Naive B cell (primary cell): ENCODE measurements around the gene CD164L2. TPM values are rescaled to one million over a fixed set of nuclear protein-coding genes. Genes with fewer than 3 reads are reported as not detected.
A peak's percentile ranks its signal among the peaks of the same experiment; 100 is the strongest.

ENCODE experiments used
- ATAC-seq, 2 donors: fragments of 150-1000 bp; cut with Tn5 transposase; 2 replicates each; pipeline ENCODE4 v1.10.0; 2021; ENCODE audit warnings: low read depth in 2 of 2, mild to moderate bottlenecking in 2 of 2, moderate library complexity in 2 of 2
- DNase-seq: peaks from one replicate; pipeline ENCODE4 v3.0.0; 2022
- H3K27ac Mint-ChIP-seq, 6 donors: one replicate each; pipeline ENCODE4 v1.8.0; 2020 to 2022; ENCODE audit warnings: mild to moderate bottlenecking in 6 of 6, mixed read lengths in 6 of 6, moderate library complexity in 5 of 6, inconsistent platforms in 2 of 6
- H3K27me3 Mint-ChIP-seq, 3 donors: one replicate each; pipeline ENCODE4 v1.8.0; 2021 to 2022; ENCODE audit warnings: mixed read lengths in 3 of 3, mild to moderate bottlenecking in 1 of 3
- H3K36me3 Mint-ChIP-seq, 2 donors: one replicate each; pipeline ENCODE4 v1.8.0; 2020 to 2022; ENCODE audit warnings: mixed read lengths in 2 of 2, inconsistent platforms in 1 of 2, mild to moderate bottlenecking in 1 of 2
- H3K4me1 Mint-ChIP-seq, 3 donors: one replicate each; pipeline ENCODE4 v1.8.0; 2020 to 2022; ENCODE audit warnings: mixed read lengths in 3 of 3, inconsistent platforms in 1 of 3, mild to moderate bottlenecking in 1 of 3, moderate library complexity in 1 of 3
- H3K4me3 Mint-ChIP-seq, 8 donors: one replicate each; pipeline ENCODE4 v1.8.0; 2020 to 2022; ENCODE audit warnings: mild to moderate bottlenecking in 8 of 8, mixed read lengths in 8 of 8, moderate library complexity in 8 of 8, inconsistent platforms in 2 of 8
- H3K9me3 Mint-ChIP-seq, 7 donors: one replicate each; pipeline ENCODE4 v1.8.0; 2020 to 2022; ENCODE audit warnings: mixed read lengths in 7 of 7, mild to moderate bottlenecking in 5 of 7, inconsistent platforms in 2 of 7, moderate library complexity in 1 of 7
- polyA plus RNA-seq, 6 donors: library from polyadenylated mRNA; unstranded; fragments of 300-500 nt; fragmentation: Illumina TruSeq; gene quantifications; one replicate each; pipeline ENCODE4 v1.2.3, GENCODE V29; 2021; ENCODE audit warnings: low read depth in 6 of 6

The CD164L2 gene
- polyA plus RNA-seq, 6 donors from 2014 or later: not detected

- ATAC-seq (no peak), DNase-seq (no peak)
- no peaks in the 10 kb centered on the region for H3K36me3 Mint-ChIP-seq
- no peaks in the 10 kb centered on the region for H3K9me3 Mint-ChIP-seq
- H3K27me3 Mint-ChIP-seq: no peaks in the 10 kb centered on the region
- H3K27ac Mint-ChIP-seq: no peak overlapping the region
- no peak overlapping the region for H3K4me3 Mint-ChIP-seq
- H3K4me1 Mint-ChIP-seq: peaks cover 31 to 53% (median 44%) of the 10 kb centered on the region in 3 donors
These were observed 17.8 kb upstream of the CD164L2 start for GRCh38 chr1:27400963-27401341.

- Mint-ChIP-seq H3K27ac (peak overlapping the region in 2 of 6 donors; percentile 56 to 69), H3K36me3 (no peaks in the 10 kb centered on the region), H3K9me3 (no peaks in the 10 kb centered on the region), H3K27me3 (no peaks in the 10 kb centered on the region), H3K4me3 (peak overlapping the region in 1 of 8 donors; percentile 29), H3K4me1 (peaks cover 32 to 50% (median 44%) of the 10 kb centered on the region in 3 donors)
- DNase-seq (no peak), ATAC-seq (no peak)
These were observed 17.2 kb upstream of the CD164L2 start for GRCh38 chr1:27400082-27400962.

GRCh38 chr1:27399251-27400025 lies 16.3 kb upstream of the CD164L2 start:
- Mint-ChIP-seq H3K9me3 (no peaks in the 10 kb centered on the region), H3K4me1 (peaks cover 41 to 53% (median 49%) of the 10 kb centered on the region in 3 donors), H3K36me3 (no peaks in the 10 kb centered on the region), H3K27ac (peak overlapping the region in 2 of 6 donors; percentile 66 to 77), H3K4me3 (no peak overlapping the region), H3K27me3 (no peaks in the 10 kb centered on the region)
- DNase-seq (no peak), ATAC-seq (no peak)

GRCh38 chr1:27398405-27399149 lies 15.4 kb upstream of the CD164L2 start:
- H3K4me3 Mint-ChIP-seq: no peak overlapping the region
- ATAC-seq: no peak
- no peaks in the 10 kb centered on the region for H3K27me3 Mint-ChIP-seq
- H3K27ac Mint-ChIP-seq: peak overlapping the region in 3 of 6 donors; percentile 65 to 88 (median 66)
- no peak for DNase-seq
- peaks cover 34 to 44% (median 41%) of the 10 kb centered on the region in 3 donors for H3K4me1 Mint-ChIP-seq
- no peaks in the 10 kb centered on the region for H3K36me3 Mint-ChIP-seq
- H3K9me3 Mint-ChIP-seq: no peaks in the 10 kb centered on the region

- DNase-seq (no peak), ATAC-seq (no peak)
- Mint-ChIP-seq H3K4me3 (no peak overlapping the region), H3K9me3 (no peaks in the 10 kb centered on the region), H3K27me3 (no peaks in the 10 kb centered on the region), H3K4me1 (peaks cover 26 to 37% (median 36%) of the 10 kb centered on the region in 3 donors), H3K27ac (peak overlapping the region in 1 of 6 donors; percentile 56), H3K36me3 (no peaks in the 10 kb centered on the region)
These were observed 14.6 kb upstream of the CD164L2 start for GRCh38 chr1:27397749-27398148.

GRCh38 chr1:27397110-27397509 lies 14.0 kb upstream of the CD164L2 start:
- Mint-ChIP-seq H3K4me3 (no peak overlapping the region), H3K27me3 (peaks cover 0 to 3% (median 0%) of the 10 kb centered on the region in 3 donors), H3K9me3 (no peaks in the 10 kb centered on the region), H3K4me1 (peaks cover 27 to 34% (median 33%) of the 10 kb centered on the region in 3 donors), H3K36me3 (no peaks in the 10 kb centered on the region), H3K27ac (peak overlapping the region in 3 of 6 donors; percentile 28 to 90 (median 69))
- ATAC-seq: no peak
- no peak for DNase-seq

- H3K4me1 Mint-ChIP-seq: peaks cover 23 to 32% (median 29%) of the 10 kb centered on the region in 3 donors
- ATAC-seq (peak; percentile 41 to 54), DNase-seq (peak; percentile 85)
- H3K9me3 Mint-ChIP-seq: no peaks in the 10 kb centered on the region
- H3K36me3 Mint-ChIP-seq: no peaks in the 10 kb centered on the region
- H3K4me3 Mint-ChIP-seq: peak overlapping the region in 2 of 8 donors; percentile 25 to 62
- peak overlapping the region in 5 of 6 donors; percentile 44 to 91 (median 81) for H3K27ac Mint-ChIP-seq
- H3K27me3 Mint-ChIP-seq: peaks cover 0 to 5% (median 0%) of the 10 kb centered on the region in 3 donors
These were observed 12.5 kb upstream of the CD164L2 start for GRCh38 chr1:27395441-27396195.

GRCh38 chr1:27394925-27395324 lies 11.8 kb upstream of the CD164L2 start:
- peak overlapping the region in 4 of 6 donors; percentile 53 to 89 (median 80) for H3K27ac Mint-ChIP-seq
- peaks cover 23 to 32% (median 29%) of the 10 kb centered on the region in 3 donors for H3K4me1 Mint-ChIP-seq
- no peaks in the 10 kb centered on the region for H3K9me3 Mint-ChIP-seq
- H3K4me3 Mint-ChIP-seq: peak overlapping the region in 4 of 8 donors; percentile 7 to 65 (median 42)
- peaks cover 0 to 5% (median 0%) of the 10 kb centered on the region in 3 donors for H3K27me3 Mint-ChIP-seq
- DNase-seq (no peak), ATAC-seq (no peak)
- H3K36me3 Mint-ChIP-seq: no peaks in the 10 kb centered on the region

GRCh38 chr1:27394282-27394658 lies 11.1 kb upstream of the CD164L2 start:
- DNase-seq: no peak
- Mint-ChIP-seq H3K27ac (peak overlapping the region in 3 of 6 donors; percentile 79 to 89 (median 86)), H3K4me3 (peak overlapping the region in 4 of 8 donors; percentile 9 to 65 (median 46)), H3K36me3 (no peaks in the 10 kb centered on the region), H3K9me3 (no peaks in the 10 kb centered on the region), H3K4me1 (peaks cover 23 to 32% (median 25%) of the 10 kb centered on the region in 3 donors), H3K27me3 (peaks cover 0 to 5% (median 0%) of the 10 kb centered on the region in 3 donors)
- ATAC-seq: no peak

- Mint-ChIP-seq H3K27me3 (peaks cover 0 to 7% (median 0%) of the 10 kb centered on the region in 3 donors), H3K4me3 (peak overlapping the region in 5 of 8 donors; percentile 39 to 85 (median 71)), H3K4me1 (peaks cover 22 to 32% (median 23%) of the 10 kb centered on the region in 3 donors), H3K36me3 (no peaks in the 10 kb centered on the region), H3K9me3 (no peaks in the 10 kb centered on the region), H3K27ac (peak overlapping the region in 4 of 6 donors; percentile 38 to 73 (median 58))
- no peak for ATAC-seq
- no peak for DNase-seq
These were observed 10.6 kb upstream of the CD164L2 start for GRCh38 chr1:27393641-27394281.

- Mint-ChIP-seq H3K4me1 (peaks cover 25 to 36% (median 26%) of the 10 kb centered on the region in 3 donors), H3K9me3 (no peaks in the 10 kb centered on the region), H3K4me3 (peak overlapping the region in 7 of 8 donors; percentile 43 to 85 (median 76)), H3K36me3 (no peaks in the 10 kb centered on the region), H3K27me3 (peaks cover 0 to 11% (median 0%) of the 10 kb centered on the region in 3 donors), H3K27ac (peak overlapping the region in 5 of 6 donors; percentile 49 to 90 (median 84))
- ATAC-seq (no peak), DNase-seq (no peak)
These were observed 9.9 kb upstream of the CD164L2 start for GRCh38 chr1:27392778-27393635.
